ENCODE results near the gene PAWR.
"Not testable (repeated sequence)": the region's sequence is repeated elsewhere in the genome, so short reads cannot be mapped to it uniquely, and the experiment has no call there.

Gene PAWR

DNA sequence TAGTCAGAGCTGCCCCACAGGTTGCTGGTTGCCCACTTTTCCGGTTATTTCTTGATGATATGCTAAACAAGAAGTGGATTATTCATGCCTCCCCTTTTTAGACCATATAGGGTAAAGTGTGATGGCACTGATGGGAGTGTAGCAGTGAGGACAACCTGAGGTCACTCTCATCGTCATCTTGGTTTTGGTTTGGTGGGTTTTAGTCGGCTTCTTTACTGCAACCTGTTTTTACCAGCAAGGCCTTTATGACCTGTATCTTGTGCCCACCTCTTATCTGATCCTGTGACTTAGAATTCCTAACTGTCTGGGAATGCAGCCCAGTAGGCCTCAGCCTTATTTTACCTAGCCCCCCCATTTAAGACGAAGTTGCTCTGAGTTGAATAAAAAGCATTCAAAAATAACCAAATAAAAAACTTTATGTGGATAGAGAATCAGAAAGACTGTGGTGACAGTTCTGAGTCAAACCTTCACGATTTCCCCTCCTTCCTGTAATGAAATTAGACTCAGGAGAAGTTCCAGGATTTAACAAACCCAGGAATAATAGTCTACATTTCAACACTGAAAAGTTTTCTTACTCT is 144.2 kb downstream of the PAWR start:
- H3K36me3 Mint-ChIP-seq, result no peaks in the 10 kb centered on the region
- no peak overlapping the region for H3K4me3 Mint-ChIP-seq
- peaks cover 5% of the 10 kb centered on the region for H3K27me3 Mint-ChIP-seq
- H3K27ac Mint-ChIP-seq, result no peak overlapping the region
- H3K4me1 Mint-ChIP-seq (ENCODE audit: low read depth), result no peaks in the 10 kb centered on the region
- H3K9me3 Mint-ChIP-seq (ENCODE audit: low read depth), result no peaks in the 10 kb centered on the region

DNA sequence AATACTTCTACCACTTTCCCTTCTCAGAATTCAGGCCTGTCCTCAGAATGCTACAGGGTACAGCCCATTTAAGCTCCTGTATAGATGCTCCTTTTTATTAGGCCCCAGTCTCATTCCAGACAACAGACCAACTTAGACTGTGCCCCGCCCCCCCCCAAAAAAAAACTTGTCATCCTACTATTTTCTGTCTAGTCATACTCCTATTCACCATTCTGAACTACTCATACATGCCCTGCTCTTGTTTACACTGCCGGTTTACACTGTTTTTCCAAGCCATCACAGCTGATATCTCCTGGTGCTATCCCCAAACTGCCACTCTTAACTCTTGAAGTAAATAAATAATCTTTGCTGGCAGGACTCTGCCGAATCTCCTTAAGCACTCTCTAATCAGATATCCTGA is 146.3 kb downstream of the PAWR start:
- not testable (repeated sequence) for H3K4me1 Mint-ChIP-seq (ENCODE audit: low read depth); H3K4me3 Mint-ChIP-seq; H3K27me3 Mint-ChIP-seq

DNA sequence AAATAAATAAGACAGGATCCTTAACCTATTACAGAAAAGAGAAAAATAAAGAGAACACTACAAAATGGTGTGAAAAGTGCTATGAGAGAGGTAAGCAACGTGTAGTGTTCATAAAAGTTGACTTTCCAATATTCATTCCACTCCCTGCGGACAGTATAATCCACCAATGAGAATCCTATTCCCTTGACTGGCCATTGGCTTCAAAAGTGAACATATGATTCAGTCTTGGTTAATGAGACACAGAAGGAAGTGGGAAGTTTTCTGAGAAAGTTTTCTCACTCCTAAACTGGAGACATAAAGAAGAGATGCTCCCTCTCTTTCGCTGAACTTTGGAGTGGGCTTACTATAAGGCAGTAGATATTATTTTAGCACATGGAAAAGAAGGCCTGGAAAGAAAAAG is 153.1 kb downstream of the PAWR start:
- no peaks in the 10 kb centered on the region for H3K27me3 Mint-ChIP-seq
- no peaks in the 10 kb centered on the region for H3K9me3 Mint-ChIP-seq (ENCODE audit: low read depth)
- no peak overlapping the region for H3K27ac Mint-ChIP-seq
- H3K36me3 Mint-ChIP-seq, result no peaks in the 10 kb centered on the region
- no peaks in the 10 kb centered on the region for H3K4me1 Mint-ChIP-seq (ENCODE audit: low read depth)
- H3K4me3 Mint-ChIP-seq, result no peak overlapping the region

More for the DNA sequence above, 146.3 kb downstream of the PAWR start:
- not testable (repeated sequence) for H3K9me3 Mint-ChIP-seq (ENCODE audit: low read depth); H3K36me3 Mint-ChIP-seq; H3K27ac Mint-ChIP-seq

DNA sequence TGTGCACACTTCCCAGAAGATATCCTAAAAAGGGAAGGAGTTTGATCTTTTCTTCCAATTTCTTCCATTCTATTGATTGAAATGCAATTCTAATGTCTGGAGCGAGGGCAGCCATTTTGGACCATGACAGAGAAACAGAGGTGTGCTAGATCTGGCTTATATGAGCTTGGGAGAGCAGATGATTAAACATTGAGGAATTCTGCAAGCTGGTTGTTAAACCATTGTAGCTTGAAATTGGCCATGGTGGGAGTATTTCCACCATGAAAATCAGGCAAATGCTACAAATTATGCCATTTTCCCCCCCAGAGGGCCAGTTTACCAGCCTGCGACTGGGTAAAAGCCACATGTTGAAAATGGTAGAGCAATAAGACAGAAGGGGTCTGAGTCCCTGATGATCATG is 155.0 kb downstream of the PAWR start:
- Mint-ChIP-seq H3K4me1 (ENCODE audit: low read depth) (no peaks in the 10 kb centered on the region), H3K9me3 (ENCODE audit: low read depth) (no peaks in the 10 kb centered on the region), H3K4me3 (no peak overlapping the region), H3K36me3 (no peaks in the 10 kb centered on the region), H3K27ac (no peak overlapping the region), H3K27me3 (no peaks in the 10 kb centered on the region)
